Nephron progenitor cell (in vitro differentiated cells): Measurements from ENCODE around the gene KCNQ1.
A peak's percentile ranks its signal among the peaks of the same experiment; 100 is the strongest.

Experiments used
- DNase-seq: peaks from one replicate; pipeline ENCODE4 v3.0.0; 2021
- H3K27ac Mint-ChIP-seq: 2 replicates; pipeline ENCODE4 v1.8.0; 2021; ENCODE audit warnings: mild to moderate bottlenecking, moderate library complexity, mixed read lengths
- H3K27me3 Mint-ChIP-seq: 2 replicates; pipeline ENCODE4 v1.8.0; 2021; ENCODE audit warnings: mild to moderate bottlenecking, low read depth, mixed read lengths; ENCODE audit not compliant: poor library complexity
- H3K36me3 Mint-ChIP-seq: 2 replicates; pipeline ENCODE4 v1.8.0; 2021; ENCODE audit warnings: low read depth, mixed read lengths
- H3K4me1 Mint-ChIP-seq: 2 replicates; pipeline ENCODE4 v1.8.0; 2021; ENCODE audit warnings: mixed read lengths
- H3K4me3 Mint-ChIP-seq: 2 replicates; pipeline ENCODE4 v1.8.0; 2021; ENCODE audit warnings: mild to moderate bottlenecking, moderate library complexity, mixed read lengths
- H3K9me3 Mint-ChIP-seq: 2 replicates; pipeline ENCODE4 v1.8.0; 2021; ENCODE audit warnings: mild to moderate bottlenecking, moderate library complexity, mixed read lengths
- TF ChIP-seq, protein P1 (sequence below): fragments of 200-600 bp; sonication (generic); IDR thresholded peaks from 2 replicates; pipeline ENCODE4 v1.5.0; 2021; ENCODE audit warnings: antibody characterized with exemption

KCNQ1 gene

DNA sequence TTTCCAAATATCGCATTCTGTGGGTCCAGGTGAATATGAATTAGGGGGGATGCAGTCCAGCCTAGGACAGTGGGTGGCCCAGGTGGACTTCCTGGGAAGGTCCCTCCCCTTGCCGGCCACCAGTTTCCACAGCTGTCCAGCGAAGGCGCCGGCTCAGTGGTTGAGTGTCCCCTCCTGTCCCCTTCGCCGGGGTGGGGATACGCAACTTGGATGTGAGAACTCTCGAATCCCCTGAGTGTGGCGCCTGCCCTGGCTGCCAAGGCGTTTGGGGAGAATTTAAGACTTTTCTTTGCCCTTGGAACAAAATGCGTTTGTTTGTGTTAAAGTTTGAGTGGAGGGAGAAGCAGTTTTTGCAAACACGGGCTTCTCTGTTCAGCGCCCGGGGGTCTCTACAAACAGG lies 131.3 kb downstream of the KCNQ1 start:
- Mint-ChIP-seq H3K4me1 (peaks cover 38% of the 10 kb centered on the region), H3K4me3 (no peak overlapping the region), H3K27ac (no peak overlapping the region), H3K9me3 (no peaks in the 10 kb centered on the region), H3K36me3 (no peaks in the 10 kb centered on the region), H3K27me3 (no peaks in the 10 kb centered on the region)
- no peak for DNase-seq
- TF ChIP-seq, protein P1, sequence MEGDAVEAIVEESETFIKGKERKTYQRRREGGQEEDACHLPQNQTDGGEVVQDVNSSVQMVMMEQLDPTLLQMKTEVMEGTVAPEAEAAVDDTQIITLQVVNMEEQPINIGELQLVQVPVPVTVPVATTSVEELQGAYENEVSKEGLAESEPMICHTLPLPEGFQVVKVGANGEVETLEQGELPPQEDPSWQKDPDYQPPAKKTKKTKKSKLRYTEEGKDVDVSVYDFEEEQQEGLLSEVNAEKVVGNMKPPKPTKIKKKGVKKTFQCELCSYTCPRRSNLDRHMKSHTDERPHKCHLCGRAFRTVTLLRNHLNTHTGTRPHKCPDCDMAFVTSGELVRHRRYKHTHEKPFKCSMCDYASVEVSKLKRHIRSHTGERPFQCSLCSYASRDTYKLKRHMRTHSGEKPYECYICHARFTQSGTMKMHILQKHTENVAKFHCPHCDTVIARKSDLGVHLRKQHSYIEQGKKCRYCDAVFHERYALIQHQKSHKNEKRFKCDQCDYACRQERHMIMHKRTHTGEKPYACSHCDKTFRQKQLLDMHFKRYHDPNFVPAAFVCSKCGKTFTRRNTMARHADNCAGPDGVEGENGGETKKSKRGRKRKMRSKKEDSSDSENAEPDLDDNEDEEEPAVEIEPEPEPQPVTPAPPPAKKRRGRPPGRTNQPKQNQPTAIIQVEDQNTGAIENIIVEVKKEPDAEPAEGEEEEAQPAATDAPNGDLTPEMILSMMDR, result no peak

GRCh38 chr11:2576549-2576948 lies 131.7 kb downstream of the KCNQ1 start:
- H3K27ac Mint-ChIP-seq, result no peak overlapping the region
- peaks cover 38% of the 10 kb centered on the region for H3K4me1 Mint-ChIP-seq

GRCh38 chr11:2577031-2577990 lies 132.5 kb downstream of the KCNQ1 start:
- H3K4me1 Mint-ChIP-seq, result peaks cover 38% of the 10 kb centered on the region
- H3K4me3 Mint-ChIP-seq, result no peak overlapping the region
- H3K36me3 Mint-ChIP-seq, result no peaks in the 10 kb centered on the region
- H3K9me3 Mint-ChIP-seq, result no peaks in the 10 kb centered on the region
- DNase-seq, result peak; percentile 42
- TF ChIP-seq, protein P1, result no peak
- no peak overlapping the region for H3K27ac Mint-ChIP-seq
- H3K27me3 Mint-ChIP-seq, result no peaks in the 10 kb centered on the region

More at GRCh38 chr11:2576549-2576948, 131.7 kb downstream of the KCNQ1 start:
- Mint-ChIP-seq H3K36me3 (no peaks in the 10 kb centered on the region), H3K9me3 (no peaks in the 10 kb centered on the region), H3K4me3 (no peak overlapping the region), H3K27me3 (no peaks in the 10 kb centered on the region)
- no peak for DNase-seq
- TF ChIP-seq, protein P1, result no peak

DNA sequence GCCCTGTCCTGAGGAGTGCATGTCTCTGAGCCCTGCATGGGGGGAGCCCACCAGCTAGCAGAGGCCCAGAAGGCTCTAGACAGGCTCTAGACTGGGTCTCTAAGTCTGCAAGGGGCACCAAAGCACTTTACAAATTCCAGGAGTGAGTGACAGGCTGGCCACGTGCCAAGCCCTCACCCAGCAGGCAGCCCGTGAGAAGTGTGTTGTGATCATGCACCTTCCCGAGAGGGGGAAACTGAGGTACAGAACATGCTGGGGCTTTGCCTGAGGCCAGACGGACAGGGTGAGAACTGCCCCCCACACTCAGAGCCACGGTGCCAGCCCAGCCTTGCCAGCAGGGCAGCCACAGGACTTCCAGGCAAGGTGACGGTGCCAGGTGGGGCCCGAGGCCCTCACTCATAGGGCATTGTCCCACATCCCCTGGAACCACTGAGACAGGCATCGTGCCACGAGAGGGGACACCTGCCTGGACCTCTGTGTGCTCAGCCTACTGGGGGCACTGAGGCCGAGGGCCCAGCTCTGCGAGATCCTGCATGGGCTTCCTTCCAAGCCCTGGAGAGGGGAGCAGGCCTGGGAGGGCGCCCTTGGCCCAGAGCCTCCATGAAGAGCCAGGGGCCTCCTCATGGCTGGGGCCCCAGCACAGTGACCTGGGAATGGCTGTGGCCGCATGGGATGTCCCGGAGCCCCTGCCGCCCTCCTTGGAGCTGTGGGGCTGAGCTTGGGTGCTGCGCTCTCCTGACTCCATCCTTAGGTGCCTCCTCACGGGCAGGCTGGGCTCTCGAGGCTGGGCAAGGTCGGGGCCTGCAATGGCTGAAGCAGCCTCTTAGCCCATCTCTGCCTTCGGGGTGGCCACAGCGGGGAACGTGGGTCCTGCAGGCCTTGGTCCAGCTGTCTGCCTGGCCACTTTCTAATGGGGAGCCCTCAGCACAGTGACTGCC lies 133.5 kb downstream of the KCNQ1 start:
- Mint-ChIP-seq H3K27ac (no peak overlapping the region), H3K27me3 (no peaks in the 10 kb centered on the region), H3K36me3 (no peaks in the 10 kb centered on the region), H3K4me3 (no peak overlapping the region), H3K9me3 (no peaks in the 10 kb centered on the region), H3K4me1 (peaks cover 44% of the 10 kb centered on the region)
- DNase-seq, result no peak
- TF ChIP-seq, protein P1, result no peak

DNA sequence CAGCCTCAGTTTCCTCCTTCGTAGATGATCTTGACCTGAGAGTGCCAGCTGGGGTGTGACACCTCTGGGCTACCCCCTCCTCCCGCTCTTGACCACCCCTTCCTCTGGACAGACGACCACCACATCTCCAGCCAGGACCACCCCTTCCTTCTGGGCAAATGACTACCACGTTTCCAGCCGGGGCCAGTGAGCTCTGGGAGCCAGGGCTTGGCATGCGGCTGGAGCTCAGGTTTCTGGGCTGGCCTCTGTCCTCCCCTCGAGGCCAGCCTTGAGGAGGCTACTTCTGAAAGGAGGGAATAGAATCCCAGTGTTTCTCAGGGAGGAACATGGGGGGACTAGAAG lies 134.1 kb downstream of the KCNQ1 start:
- H3K27me3 Mint-ChIP-seq, result no peaks in the 10 kb centered on the region
- no peak for DNase-seq
- no peaks in the 10 kb centered on the region for H3K36me3 Mint-ChIP-seq
- TF ChIP-seq, protein P1, result no peak
- no peak overlapping the region for H3K4me3 Mint-ChIP-seq
- peaks cover 48% of the 10 kb centered on the region for H3K4me1 Mint-ChIP-seq
- H3K27ac Mint-ChIP-seq, result no peak overlapping the region
- no peaks in the 10 kb centered on the region for H3K9me3 Mint-ChIP-seq
